ENCODE measurements around the gene MEIS2. TPM values are rescaled to one million over a fixed set of nuclear protein-coding genes. Genes with fewer than 3 reads are reported as not detected.

The MEIS2 gene
- total RNA-seq, 1 donor from 2014 or later, result 58.5 TPM

GRCh38 chr15:37130356-37130755 is 30.0 kb upstream of the MEIS2 start:
- Mint-ChIP-seq H3K36me3 (ENCODE audit: low read depth) (no peaks in the 10 kb centered on the region), H3K9me3 (no peaks in the 10 kb centered on the region), H3K4me1 (no peaks in the 10 kb centered on the region), H3K4me3 (no peak overlapping the region), H3K27ac (ENCODE audit: unreplicated experiment) (no peak overlapping the region), H3K27me3 (ENCODE audit: low read depth) (peaks cover 23% of the 10 kb centered on the region)
- TF ChIP-seq, protein P1, sequence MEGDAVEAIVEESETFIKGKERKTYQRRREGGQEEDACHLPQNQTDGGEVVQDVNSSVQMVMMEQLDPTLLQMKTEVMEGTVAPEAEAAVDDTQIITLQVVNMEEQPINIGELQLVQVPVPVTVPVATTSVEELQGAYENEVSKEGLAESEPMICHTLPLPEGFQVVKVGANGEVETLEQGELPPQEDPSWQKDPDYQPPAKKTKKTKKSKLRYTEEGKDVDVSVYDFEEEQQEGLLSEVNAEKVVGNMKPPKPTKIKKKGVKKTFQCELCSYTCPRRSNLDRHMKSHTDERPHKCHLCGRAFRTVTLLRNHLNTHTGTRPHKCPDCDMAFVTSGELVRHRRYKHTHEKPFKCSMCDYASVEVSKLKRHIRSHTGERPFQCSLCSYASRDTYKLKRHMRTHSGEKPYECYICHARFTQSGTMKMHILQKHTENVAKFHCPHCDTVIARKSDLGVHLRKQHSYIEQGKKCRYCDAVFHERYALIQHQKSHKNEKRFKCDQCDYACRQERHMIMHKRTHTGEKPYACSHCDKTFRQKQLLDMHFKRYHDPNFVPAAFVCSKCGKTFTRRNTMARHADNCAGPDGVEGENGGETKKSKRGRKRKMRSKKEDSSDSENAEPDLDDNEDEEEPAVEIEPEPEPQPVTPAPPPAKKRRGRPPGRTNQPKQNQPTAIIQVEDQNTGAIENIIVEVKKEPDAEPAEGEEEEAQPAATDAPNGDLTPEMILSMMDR (conservative IDR thresholded peaks at IDR 0.05), result no peak
- DNase-seq (ENCODE audit: low read depth, low spot score), result no peak

DNA sequence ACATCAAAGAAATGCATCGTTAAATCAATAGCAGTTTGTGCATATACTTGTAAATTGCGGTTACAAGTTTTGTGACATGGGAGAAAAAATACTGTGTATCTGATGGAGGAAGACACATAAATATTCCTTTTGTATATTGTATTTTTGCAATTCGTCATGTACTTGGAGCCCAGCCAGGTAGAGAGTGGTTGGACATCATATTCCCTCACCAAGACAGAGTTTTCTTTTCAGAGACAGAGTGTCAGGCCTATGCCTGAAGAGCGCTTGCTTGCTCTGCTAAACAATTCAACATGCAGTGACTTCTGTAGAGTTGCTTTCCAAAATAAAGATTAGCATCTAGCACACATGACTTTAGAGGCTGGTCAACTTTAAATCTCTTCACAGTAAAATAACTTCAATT is 24.8 kb upstream of the MEIS2 start:
- H3K9me3 Mint-ChIP-seq, result no peaks in the 10 kb centered on the region
- H3K27me3 Mint-ChIP-seq (ENCODE audit: low read depth), result peaks cover 8% of the 10 kb centered on the region
- no peak for DNase-seq (ENCODE audit: low read depth, low spot score)
- no peaks in the 10 kb centered on the region for H3K4me1 Mint-ChIP-seq
- TF ChIP-seq, protein P1 (conservative IDR thresholded peaks at IDR 0.05), result no peak
- no peak overlapping the region for H3K4me3 Mint-ChIP-seq
- no peaks in the 10 kb centered on the region for H3K36me3 Mint-ChIP-seq (ENCODE audit: low read depth)
- H3K27ac Mint-ChIP-seq (ENCODE audit: unreplicated experiment), result no peak overlapping the region

GRCh38 chr15:37124331-37124730 is 24.0 kb upstream of the MEIS2 start:
- no peak for DNase-seq (ENCODE audit: low read depth, low spot score)

DNA sequence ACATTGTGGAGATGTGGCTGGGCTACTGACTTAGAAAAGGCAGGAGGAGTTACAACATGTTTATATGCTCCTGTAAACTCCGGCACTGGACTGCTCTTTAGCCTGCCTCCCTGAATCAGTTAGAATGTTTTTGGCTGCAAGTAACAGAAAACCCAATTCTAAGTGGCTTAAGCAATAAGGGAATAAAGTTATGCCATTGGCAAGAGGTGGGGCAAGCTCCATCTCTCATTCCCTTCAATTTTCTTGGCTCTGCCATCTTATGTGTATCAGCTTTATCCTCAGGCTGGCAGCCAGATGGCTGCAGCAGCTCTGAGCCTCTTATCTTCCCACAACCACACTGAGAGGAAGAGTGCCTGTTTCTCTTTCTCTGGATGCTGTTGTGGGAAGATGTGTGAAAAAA is 22.4 kb upstream of the MEIS2 start:
- Mint-ChIP-seq H3K27ac (ENCODE audit: unreplicated experiment) (no peak overlapping the region), H3K4me3 (no peak overlapping the region), H3K9me3 (no peaks in the 10 kb centered on the region), H3K27me3 (ENCODE audit: low read depth) (peaks cover 8% of the 10 kb centered on the region), H3K36me3 (ENCODE audit: low read depth) (no peaks in the 10 kb centered on the region), H3K4me1 (no peaks in the 10 kb centered on the region)
- TF ChIP-seq, protein P1 (conservative IDR thresholded peaks at IDR 0.05), result no peak
- DNase-seq (ENCODE audit: low read depth, low spot score), result no peak

More at GRCh38 chr15:37124331-37124730, 24.0 kb upstream of the MEIS2 start:
- H3K27me3 Mint-ChIP-seq (ENCODE audit: low read depth), result peaks cover 8% of the 10 kb centered on the region
- H3K36me3 Mint-ChIP-seq (ENCODE audit: low read depth), result no peaks in the 10 kb centered on the region
- no peaks in the 10 kb centered on the region for H3K9me3 Mint-ChIP-seq
- no peak overlapping the region for H3K27ac Mint-ChIP-seq (ENCODE audit: unreplicated experiment)
- no peak overlapping the region for H3K4me3 Mint-ChIP-seq
- TF ChIP-seq, protein P1 (conservative IDR thresholded peaks at IDR 0.05), result no peak
- no peaks in the 10 kb centered on the region for H3K4me1 Mint-ChIP-seq

GRCh38 chr15:37121492-37121891 is 21.1 kb upstream of the MEIS2 start:
- TF ChIP-seq, protein P1 (conservative IDR thresholded peaks at IDR 0.05), result no peak
- Mint-ChIP-seq H3K4me3 (no peak overlapping the region), H3K27ac (ENCODE audit: unreplicated experiment) (no peak overlapping the region), H3K36me3 (ENCODE audit: low read depth) (no peaks in the 10 kb centered on the region), H3K4me1 (no peaks in the 10 kb centered on the region), H3K9me3 (no peaks in the 10 kb centered on the region), H3K27me3 (ENCODE audit: low read depth) (peaks cover 12% of the 10 kb centered on the region)
- DNase-seq (ENCODE audit: low read depth, low spot score), result no peak

DNA sequence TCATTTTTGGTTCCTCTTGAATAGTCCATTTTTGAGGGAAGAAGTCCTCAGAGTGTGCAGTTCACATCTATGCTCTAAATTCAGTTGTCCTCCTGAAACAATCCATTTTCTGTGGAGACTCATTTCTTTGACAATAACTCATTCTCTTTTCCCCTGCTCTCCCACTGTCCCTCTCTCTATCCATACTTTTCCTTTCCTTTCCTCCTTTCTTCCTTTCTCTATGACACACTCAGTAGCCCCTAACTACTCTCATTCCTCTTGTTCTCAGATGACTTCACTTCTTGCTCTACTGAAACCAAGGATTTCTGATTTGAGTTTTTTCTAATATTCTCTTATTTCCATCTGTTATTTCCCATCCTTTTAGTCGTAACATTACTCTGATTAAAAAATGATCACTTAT is 16.7 kb upstream of the MEIS2 start:
- Mint-ChIP-seq H3K27ac (ENCODE audit: unreplicated experiment) (no peak overlapping the region), H3K36me3 (ENCODE audit: low read depth) (no peaks in the 10 kb centered on the region), H3K27me3 (ENCODE audit: low read depth) (peaks cover 45% of the 10 kb centered on the region), H3K4me3 (no peak overlapping the region), H3K4me1 (no peaks in the 10 kb centered on the region), H3K9me3 (no peaks in the 10 kb centered on the region)
- TF ChIP-seq, protein P1 (conservative IDR thresholded peaks at IDR 0.05), result no peak
- DNase-seq (ENCODE audit: low read depth, low spot score), result no peak

Measured in neural crest cell (in vitro differentiated cells).